Body of pancreas (tissue), 4 donors: ENCODE measurements around the gene USP24.

Experiments used
- POLR2A ChIP-seq, 3 donors: fragments of 450-650 bp; IDR thresholded peaks; one replicate each; pipeline ENCODE4 v1.6.1; 2016; ENCODE audit warnings: antibody characterized with exemption in 3 of 3, mild to moderate bottlenecking in 2 of 3
- TF ChIP-seq, protein P1 (sequence below), 7 experiments: fragments of 450-650 bp in 4 of 7; fragments of 200-600 bp in 3 of 7; sonication (generic) in 3 of 7; IDR thresholded peaks; one replicate each; pipeline ENCODE4 v1.5.1; 2016 to 2019; ENCODE audit warnings: antibody characterized with exemption in 7 of 7

DNA sequence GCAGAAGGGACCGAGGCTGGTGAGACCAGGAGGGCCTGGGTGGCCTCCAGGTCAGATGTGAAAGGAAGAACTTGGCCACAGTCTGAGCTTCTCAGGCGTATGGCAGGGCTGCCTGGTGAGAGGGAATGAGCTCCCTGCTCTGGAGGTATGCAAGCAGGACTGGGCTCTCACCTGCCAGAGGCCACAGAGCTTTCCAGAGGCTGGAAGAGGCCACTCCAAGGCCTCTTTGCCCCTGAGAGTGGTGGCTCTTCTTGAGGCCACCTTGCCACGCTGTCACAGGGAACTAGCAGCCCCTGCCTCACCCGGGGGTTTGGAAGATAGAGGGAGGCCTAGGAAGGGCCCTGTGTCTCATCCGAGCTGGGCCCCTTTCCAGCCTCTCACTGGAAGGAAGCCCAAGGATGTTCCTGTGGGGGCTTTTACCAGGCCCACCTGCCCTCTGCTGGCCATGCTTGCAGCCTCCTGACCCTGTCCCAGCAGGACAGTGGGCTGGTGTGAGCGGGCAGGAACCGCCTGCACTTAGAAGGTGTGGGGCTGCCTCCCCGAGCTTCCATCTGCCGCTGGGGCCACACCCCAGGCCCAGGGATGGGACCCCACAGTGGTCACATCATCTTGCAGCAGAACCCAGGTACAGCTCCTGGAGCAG is 165.8 kb downstream of the USP24 start:
- TF ChIP-seq, protein P1, sequence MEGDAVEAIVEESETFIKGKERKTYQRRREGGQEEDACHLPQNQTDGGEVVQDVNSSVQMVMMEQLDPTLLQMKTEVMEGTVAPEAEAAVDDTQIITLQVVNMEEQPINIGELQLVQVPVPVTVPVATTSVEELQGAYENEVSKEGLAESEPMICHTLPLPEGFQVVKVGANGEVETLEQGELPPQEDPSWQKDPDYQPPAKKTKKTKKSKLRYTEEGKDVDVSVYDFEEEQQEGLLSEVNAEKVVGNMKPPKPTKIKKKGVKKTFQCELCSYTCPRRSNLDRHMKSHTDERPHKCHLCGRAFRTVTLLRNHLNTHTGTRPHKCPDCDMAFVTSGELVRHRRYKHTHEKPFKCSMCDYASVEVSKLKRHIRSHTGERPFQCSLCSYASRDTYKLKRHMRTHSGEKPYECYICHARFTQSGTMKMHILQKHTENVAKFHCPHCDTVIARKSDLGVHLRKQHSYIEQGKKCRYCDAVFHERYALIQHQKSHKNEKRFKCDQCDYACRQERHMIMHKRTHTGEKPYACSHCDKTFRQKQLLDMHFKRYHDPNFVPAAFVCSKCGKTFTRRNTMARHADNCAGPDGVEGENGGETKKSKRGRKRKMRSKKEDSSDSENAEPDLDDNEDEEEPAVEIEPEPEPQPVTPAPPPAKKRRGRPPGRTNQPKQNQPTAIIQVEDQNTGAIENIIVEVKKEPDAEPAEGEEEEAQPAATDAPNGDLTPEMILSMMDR (IDR thresholded peaks at IDR 0.05), result no peak
- TF ChIP-seq POLR2A (IDR thresholded peaks at IDR 0.05), result no peak
